HCT116 (cell line): Measurements from ENCODE around the gene SECISBP2L. TPM values are rescaled to one million over a fixed set of nuclear protein-coding genes. Genes with fewer than 3 reads are reported as not detected.

Source experiments
- ATAC-seq: fragments of 200-7000 bp; cut with Tn5 transposase; 2 replicates; pipeline ENCODE4 v1.9.1; 2020; ENCODE audit warnings: mild to moderate bottlenecking, moderate library complexity
- BruUV-seq: library from RNA; stranded (reverse); fragments of 400-500 nt; replicated peaks from 2 replicates; lab custom pipeline; 2021; lab: Mats Ljungman, UMichigan
- CTCF ChIA-PET: fragments of 300-600 bp; sonication (Branson Sonifier 250); formaldehyde crosslinking; loops from one replicate; lab custom pipeline; 2021; ENCODE audit warnings: antibody characterized with exemption; lab: Charles Lee
- POLR2A ChIA-PET: fragments of 300-600, 350-600 bp; sonication (Branson Sonifier 250); formaldehyde crosslinking; loops from one replicate; lab custom pipeline; 2021; ENCODE audit warnings: antibody characterized with exemption; lab: Charles Lee
- RAD21 ChIA-PET, 2 experiments: fragments of 300-600 bp; sonication (Branson Sonifier 250); formaldehyde crosslinking; loops; one replicate each; lab custom pipeline; 2023; ENCODE audit warnings: low total read pairs in 2 of 2; ENCODE audit not compliant: uncharacterized antibody in 2 of 2, unreplicated experiment in 2 of 2, low non-redundant PET in 1 of 2; lab: Charles Lee
- DNase-seq: peaks from one replicate; pipeline ENCODE4 v3.0.0-alpha.2; 2010; ENCODE audit warnings: low read depth, low spot score
- H2AFZ ChIP-seq: fragments of 200-600 bp; shearing (Covaris generic), sonication (generic); 2 replicates; pipeline ENCODE4 v1.6.1; 2017; ENCODE audit warnings: low read depth, mixed run types, mixed read lengths, antibody characterized with exemption, low read length; ENCODE audit not compliant: poor library complexity, severe bottlenecking
- H3K27ac ChIP-seq: 2 replicates; pipeline ENCODE4 v1.5.1; 2012; ENCODE audit warnings: low read depth, low read length
- H3K27me3 ChIP-seq: fragments of 200-600 bp; sonication (generic); 2 replicates; pipeline ENCODE4 v1.6.1; 2016; ENCODE audit warnings: mixed run types, low read length, mixed read lengths; ENCODE audit not compliant: insufficient read depth
- H3K36me3 ChIP-seq, 2 experiments: fragments of 200-500 bp in 1 of 2; fragments of 200-600 bp in 1 of 2; sonication (Bioruptor generic) in 1 of 2; sonication (generic) in 1 of 2; 2 replicates each; pipeline versions ENCODE4 v1.5.1 to v1.6.1; 2014 to 2016; ENCODE audit warnings: low read length in 2 of 2, inconsistent platforms in 1 of 2, mixed read lengths in 1 of 2, mixed run types in 1 of 2; ENCODE audit not compliant: insufficient read depth in 2 of 2, control insufficient read depth in 1 of 2
- H3K4me1 ChIP-seq, 2 experiments: fragments of 200-600 bp in 1 of 2; sonication (generic) in 1 of 2; 2 replicates each; pipeline versions ENCODE4 v1.5.1 to v1.6.1; 2012 to 2017; ENCODE audit warnings: low read length in 2 of 2, inconsistent platforms in 1 of 2, mild to moderate bottlenecking in 1 of 2, mixed read lengths in 1 of 2, mixed run types in 1 of 2, moderate library complexity in 1 of 2; ENCODE audit not compliant: insufficient read depth in 2 of 2, control insufficient read depth in 1 of 2
- H3K4me2 ChIP-seq: fragments of 200-600 bp; sonication (generic); 2 replicates; pipeline ENCODE4 v1.6.1; 2017; ENCODE audit warnings: mixed run types, low read length, mixed read lengths
- H3K4me3 ChIP-seq, 2 experiments: fragments of 200-600 bp in 1 of 2; sonication (generic) in 1 of 2; replicated peaks in 1 of 2; 2 replicates each; pipeline ENCODE4 v1.5.1; 2011 to 2016; ENCODE audit warnings: low read length in 2 of 2, control low read depth in 1 of 2, low read depth in 1 of 2, mild to moderate bottlenecking in 1 of 2, mixed read lengths in 1 of 2, mixed run types in 1 of 2
- H3K79me2 ChIP-seq: fragments of 200-600 bp; sonication (generic); 2 replicates; pipeline ENCODE4 v1.6.1; 2017; ENCODE audit warnings: mild to moderate bottlenecking, mixed run types, low read length, moderate library complexity, mixed read lengths; ENCODE audit not compliant: insufficient read depth
- H3K9ac ChIP-seq: fragments of 200-600 bp; sonication (generic); 2 replicates; pipeline ENCODE4 v1.6.1; 2016; ENCODE audit warnings: low read length, mixed read lengths
- H3K9me2 ChIP-seq: fragments of 200-600 bp; sonication (generic), shearing (Covaris generic); 2 replicates; pipeline ENCODE4 v1.6.1; 2017; ENCODE audit warnings: mixed run types, mild to moderate bottlenecking, moderate library complexity; ENCODE audit not compliant: insufficient read depth
- H3K9me3 ChIP-seq, 2 experiments: fragments of 200-500 bp in 1 of 2; fragments of 200-600 bp in 1 of 2; sonication (Bioruptor generic) in 1 of 2; sonication (generic) in 1 of 2; 2 replicates each; pipeline ENCODE4 v1.6.1; 2014 to 2017; ENCODE audit warnings: low read length in 2 of 2, mixed read lengths in 2 of 2, inconsistent platforms in 1 of 2, low read depth in 1 of 2, mild to moderate bottlenecking in 1 of 2, mixed run types in 1 of 2, moderate library complexity in 1 of 2; ENCODE audit not compliant: control insufficient read depth in 1 of 2, insufficient read depth in 1 of 2
- H4K20me1 ChIP-seq: fragments of 200-600 bp; sonication (generic), shearing (Covaris generic); 2 replicates; pipeline ENCODE4 v1.6.1; 2017; ENCODE audit warnings: mixed run types, mild to moderate bottlenecking, moderate library complexity; ENCODE audit not compliant: insufficient read depth
- ATF3 ChIP-seq: IDR thresholded peaks from 2 replicates; pipeline ENCODE4 v1.6.1; 2012
- CBX3 ChIP-seq: IDR thresholded peaks from 2 replicates; pipeline ENCODE4 v1.6.1; 2012; ENCODE audit warnings: low read depth
- CEBPB ChIP-seq: IDR thresholded peaks from 2 replicates; pipeline ENCODE4 v1.6.1; 2012; ENCODE audit warnings: low read depth
- ELF1 ChIP-seq: IDR thresholded peaks from 2 replicates; pipeline ENCODE4 v1.6.1; 2012; ENCODE audit warnings: low read depth, borderline replicate concordance
- EZH2 ChIP-seq: fragments of 200-600 bp; sonication (generic); IDR thresholded peaks from 2 replicates; pipeline ENCODE4 v1.6.1; 2017; ENCODE audit warnings: antibody characterized with exemption, mixed run types
- MAX ChIP-seq: IDR thresholded peaks from 2 replicates; pipeline ENCODE4 v1.6.1; 2012
- POLR2A ChIP-seq: IDR thresholded peaks from 2 replicates; pipeline ENCODE4 v1.7.0; 2011; ENCODE audit warnings: borderline replicate concordance; ENCODE audit not compliant: insufficient read depth, insufficient read length; ENCODE audit errors: extremely low read depth
- RAD21 ChIP-seq: IDR thresholded peaks from 2 replicates; pipeline ENCODE4 v1.6.1; 2012; ENCODE audit warnings: low read depth, mild to moderate bottlenecking
- REST ChIP-seq: IDR thresholded peaks from 2 replicates; pipeline ENCODE4 v1.6.1; 2012; ENCODE audit warnings: low read depth
- SIN3A ChIP-seq: IDR thresholded peaks from 2 replicates; pipeline ENCODE4 v1.6.1; 2012; ENCODE audit warnings: low read depth
- YY1 ChIP-seq: IDR thresholded peaks from 2 replicates; pipeline ENCODE4 v1.6.1; 2011; ENCODE audit warnings: low read length, low read depth, moderate library complexity, mild to moderate bottlenecking; ENCODE audit not compliant: insufficient replicate concordance; ENCODE audit errors: extremely low read depth
- ZBTB33 ChIP-seq: IDR thresholded peaks from 2 replicates; pipeline ENCODE4 v1.6.1; 2011; ENCODE audit warnings: mild to moderate bottlenecking, low read length, moderate library complexity; ENCODE audit not compliant: insufficient replicate concordance; ENCODE audit errors: extremely low read depth
- intact Hi-C: fragments of 100-400 bp; cut with micrococcal nuclease; formaldehyde crosslinking; loops from 2 replicates; pipeline ENCODE4 v1.10.0; 2022
- total RNA-seq: library from RNA; stranded (reverse); gene quantifications from one replicate; pipeline ENCODE4 v1.2.1, GENCODE V29; 2021; ENCODE audit not compliant: unreplicated experiment

Gene SECISBP2L
- total RNA-seq, 1 experiment from 2014 or later: 22.9 TPM

- Histone ChIP-seq H3K9me3 (no peaks in the 10 kb centered on the region), H3K27me3 (no peaks in the 10 kb centered on the region), H3K9me2 (no peaks in the 10 kb centered on the region), H3K4me3 (no peak overlapping the region), H3K4me2 (no peak overlapping the region), H3K4me1 (peaks cover 0 to 8% of the 10 kb centered on the region in 2 experiments; a peak in 2 of 4 replicates), H3K36me3 (peaks cover 0 to 3% of the 10 kb centered on the region in 2 experiments; a peak in 2 of 4 replicates), H3K27ac (no peak overlapping the region), H4K20me1 (no peaks in the 10 kb centered on the region), H3K9ac (no peak overlapping the region), H3K79me2 (peaks cover 27% of the 10 kb centered on the region), H2AFZ (no peak overlapping the region)
- POLR2A ChIA-PET: interaction anchor here (0.6 to 1.2 kb wide), 2 partner anchors 9 to 696 kb away, joined by 4 to 5 read pairs; partner anchors contain the start of gene SECISBP2L
- ATAC-seq (no peak), DNase-seq (no peak)
- intact Hi-C loops: no loop called here
- CTCF ChIA-PET: no interaction called here
- no TSS peak for BruUV-seq
- TF ChIP-seq MAX: no peak
- TF ChIP-seq YY1: no peak
- TF ChIP-seq CEBPB: no peak
- no peak for TF ChIP-seq ATF3
- TF ChIP-seq SIN3A: no peak
- RAD21 ChIA-PET: no interaction called here
These were observed 8.7 kb downstream of the SECISBP2L start for GRCh38 chr15:49037546-49037940.

- Histone ChIP-seq H3K27me3 (no peaks in the 10 kb centered on the region), H3K27ac (no peak overlapping the region), H3K9me3 (no peaks in the 10 kb centered on the region), H3K4me1 (peaks cover 0 to 8% of the 10 kb centered on the region in 2 experiments; a peak in 2 of 4 replicates), H3K9ac (no peak overlapping the region), H3K9me2 (no peaks in the 10 kb centered on the region), H3K4me2 (peak overlapping the region; percentile 37; the same call in 1 of the 2 replicates), H3K79me2 (peaks cover 22% of the 10 kb centered on the region), H3K4me3 (no peak overlapping the region), H2AFZ (no peak overlapping the region), H3K36me3 (peaks cover 0 to 3% of the 10 kb centered on the region in 2 experiments; a peak in 2 of 4 replicates), H4K20me1 (no peaks in the 10 kb centered on the region)
- intact Hi-C loops: no loop called here
- CTCF ChIA-PET: no interaction called here
- no TSS peak for BruUV-seq
- RAD21 ChIA-PET: no interaction called here
- POLR2A ChIA-PET: interaction anchor here (0.6 to 1.2 kb wide), 2 partner anchors 10 to 695 kb away, joined by 4 to 5 read pairs; partner anchors contain the start of gene SECISBP2L
- ATAC-seq: peak; percentile 60; the same call in 1 of the 2 replicates
- no peak for DNase-seq
- TF ChIP-seq CBX3: no peak
- TF ChIP-seq ZBTB33: no peak
- TF ChIP-seq RAD21: no peak
- TF ChIP-seq YY1: no peak
- no peak for TF ChIP-seq REST
- no peak for TF ChIP-seq ELF1
- no peak for TF ChIP-seq EZH2
- TF ChIP-seq POLR2A: no peak
These were observed 9.3 kb downstream of the SECISBP2L start for GRCh38 chr15:49036650-49037545.
